CD4-positive, alpha-beta memory T cell (primary cell): Measurements from ENCODE around the gene SRBD1. TPM values are rescaled to one million over a fixed set of nuclear protein-coding genes. Genes with fewer than 3 reads are reported as not detected.

Source experiments
- CTCF ChIA-PET: fragments of 350-600 bp; sonication (Branson Sonifier 250); formaldehyde crosslinking; loops from one replicate; lab custom pipeline; 2021; ENCODE audit warnings: inconsistent platforms; ENCODE audit not compliant: partially characterized antibody; lab: Charles Lee
- POLR2A ChIA-PET: fragments of 350-600 bp; sonication (Branson Sonifier 250); formaldehyde crosslinking; loops from one replicate; lab custom pipeline; 2021; ENCODE audit not compliant: partially characterized antibody; lab: Charles Lee
- DNase-seq, 5 donors: peaks; one replicate each; pipeline versions ENCODE4 v3.0.0 to v3.0.0-alpha.2; 2020 to 2022; ENCODE audit warnings: mixed read lengths in 1 of 5
- H3K27ac ChIP-seq: one replicate; pipeline ENCODE4 v1.7.0; 2013; ENCODE audit warnings: low read depth, low read length
- H3K27me3 ChIP-seq: 2 replicates; pipeline ENCODE4 v1.7.0; 2013; ENCODE audit warnings: mild to moderate bottlenecking, low read length, moderate library complexity; ENCODE audit not compliant: insufficient read depth
- H3K36me3 ChIP-seq: 2 replicates; pipeline ENCODE4 v1.7.0; 2013; ENCODE audit warnings: mild to moderate bottlenecking, low read length, moderate library complexity; ENCODE audit not compliant: insufficient read depth
- H3K4me1 ChIP-seq: 2 replicates; pipeline ENCODE4 v1.7.0; 2013; ENCODE audit warnings: mild to moderate bottlenecking, low read length, moderate library complexity; ENCODE audit not compliant: insufficient read depth
- H3K4me3 ChIP-seq, 2 donors: one replicate each; pipeline ENCODE4 v1.7.0; 2013; ENCODE audit warnings: low read length in 2 of 2, mild to moderate bottlenecking in 1 of 2
- H3K9me3 ChIP-seq, 2 donors: one replicate each; pipeline ENCODE4 v1.7.0; 2013; ENCODE audit warnings: low read length in 2 of 2, control low read depth in 1 of 2; ENCODE audit not compliant: control insufficient read depth in 1 of 2
- H3K27ac Mint-ChIP-seq, 7 donors: one replicate each; pipeline ENCODE4 v1.8.0; 2020 to 2021; ENCODE audit warnings: mixed read lengths in 7 of 7, mild to moderate bottlenecking in 6 of 7, inconsistent platforms in 3 of 7, moderate library complexity in 3 of 7
- H3K27me3 Mint-ChIP-seq, 2 donors: one replicate each; pipeline ENCODE4 v1.8.0; 2020 to 2021; ENCODE audit warnings: mixed read lengths in 2 of 2
- H3K36me3 Mint-ChIP-seq, 2 donors: one replicate each; pipeline ENCODE4 v1.8.0; 2020 to 2021; ENCODE audit warnings: mixed read lengths in 2 of 2, inconsistent platforms in 1 of 2, mild to moderate bottlenecking in 1 of 2
- H3K4me1 Mint-ChIP-seq, 4 donors: one replicate each; pipeline ENCODE4 v1.8.0; 2020 to 2021; ENCODE audit warnings: mixed read lengths in 4 of 4, mild to moderate bottlenecking in 1 of 4
- H3K4me3 Mint-ChIP-seq, 8 donors: one replicate each; pipeline ENCODE4 v1.8.0; 2020 to 2021; ENCODE audit warnings: mixed read lengths in 8 of 8, mild to moderate bottlenecking in 7 of 8, moderate library complexity in 6 of 8, inconsistent platforms in 3 of 8
- H3K9me3 Mint-ChIP-seq, 8 donors: one replicate each; pipeline ENCODE4 v1.8.0; 2020 to 2021; ENCODE audit warnings: mixed read lengths in 8 of 8, mild to moderate bottlenecking in 5 of 8, inconsistent platforms in 3 of 8, moderate library complexity in 1 of 8
- intact Hi-C: fragments of 100-400 bp; cut with micrococcal nuclease; formaldehyde crosslinking; loops from one replicate; pipeline ENCODE4 v1.15.1; 2023
- polyA plus RNA-seq, 2 donors: library from polyadenylated mRNA; unstranded; fragments of 300-500 nt; fragmentation: Illumina TruSeq; gene quantifications; one replicate each; pipeline ENCODE4 v1.2.3, GENCODE V29; 2021
- total RNA-seq, 2 experiments: library from RNA; stranded (reverse); gene quantifications; one replicate each; pipeline ENCODE4 v1.2.3, GENCODE V29; 2021

SRBD1 gene
- total and polyA plus RNA-seq, 4 experiments from 2014 or later = 10.0 to 23.7 (median 17.3) TPM

- H3K9me3 Mint-ChIP-seq = no peaks in the 10 kb centered on the region
- no peak overlapping the region for H3K4me3 Mint-ChIP-seq
- H3K27ac ChIP-seq = no peak overlapping the region
- DNase-seq = no peak
- ChIA-PET CTCF (no interaction called here), POLR2A (no interaction called here)
- H3K36me3 Mint-ChIP-seq = peaks cover 16 to 17% of the 10 kb centered on the region in 2 donors
- H3K4me1 ChIP-seq = no peaks in the 10 kb centered on the region
- no peak overlapping the region for H3K4me3 ChIP-seq
- no peaks in the 10 kb centered on the region for H3K36me3 ChIP-seq
- H3K27ac Mint-ChIP-seq = no peak overlapping the region
- no peaks in the 10 kb centered on the region for H3K9me3 ChIP-seq
- no peaks in the 10 kb centered on the region for H3K27me3 Mint-ChIP-seq
- H3K27me3 ChIP-seq = no peaks in the 10 kb centered on the region
- intact Hi-C loops = no loop called here
- H3K4me1 Mint-ChIP-seq = peaks cover 0 to 3% (median 0%) of the 10 kb centered on the region in 4 donors
Observed at GRCh38 chr2:45470531-45470930, 140.5 kb downstream of the SRBD1 start.

DNA sequence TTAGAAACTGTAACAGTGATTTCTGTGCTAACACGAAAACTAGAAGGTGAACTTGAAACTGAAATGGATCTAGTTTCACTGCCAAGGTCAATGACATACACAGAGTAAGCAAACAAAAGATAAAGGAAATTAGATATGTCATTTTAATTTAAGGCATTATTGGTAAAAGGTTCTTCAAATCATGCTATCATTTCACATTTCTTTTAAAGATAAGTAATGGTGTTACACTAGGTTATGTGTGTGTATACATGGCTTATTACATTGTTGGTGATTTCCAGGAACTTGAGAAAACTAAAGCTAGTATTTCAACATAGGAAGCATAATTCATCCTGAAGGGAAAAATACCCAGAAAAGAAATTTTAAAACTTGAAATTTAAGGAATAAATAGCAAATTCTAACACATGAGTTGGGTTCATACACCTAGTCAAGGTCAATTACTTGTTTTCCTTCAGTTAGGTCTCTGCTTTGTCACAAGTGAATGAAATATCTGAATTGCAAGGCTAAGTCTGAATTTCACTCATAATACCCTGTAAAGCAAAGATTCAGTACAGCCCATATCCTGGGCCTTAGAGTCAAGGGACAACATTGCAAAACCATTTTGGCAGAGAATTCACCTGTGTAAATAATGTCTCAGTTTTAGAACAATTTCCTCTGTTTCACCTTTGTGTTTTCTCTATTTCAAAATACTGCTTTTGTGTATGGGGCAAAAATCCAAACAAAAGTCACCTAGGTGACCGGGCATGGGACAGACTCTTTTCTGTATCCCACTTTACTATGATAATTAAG is 141.6 kb downstream of the SRBD1 start:
- peaks cover 0 to 3% (median under 1%) of the 10 kb centered on the region in 4 donors for H3K4me1 Mint-ChIP-seq
- H3K27ac ChIP-seq = no peak overlapping the region
- no peaks in the 10 kb centered on the region for H3K4me1 ChIP-seq
- ChIA-PET POLR2A (no interaction called here), CTCF (interaction anchor here (1.4 kb wide), 1 partner anchor 24 kb away, joined by 6 read pairs; no protein-coding TSS in a partner anchor)
- no peaks in the 10 kb centered on the region for H3K9me3 Mint-ChIP-seq
- no peak for DNase-seq
- H3K9me3 ChIP-seq = no peaks in the 10 kb centered on the region
- H3K4me3 ChIP-seq = no peak overlapping the region
- no peaks in the 10 kb centered on the region for H3K36me3 ChIP-seq
- no peaks in the 10 kb centered on the region for H3K27me3 Mint-ChIP-seq
- H3K36me3 Mint-ChIP-seq = peaks cover 8 to 10% of the 10 kb centered on the region in 2 donors
- no peaks in the 10 kb centered on the region for H3K27me3 ChIP-seq
- intact Hi-C loops = no loop called here
- H3K27ac Mint-ChIP-seq = no peak overlapping the region
- H3K4me3 Mint-ChIP-seq = no peak overlapping the region

GRCh38 chr2:45468279-45468678 is 142.8 kb downstream of the SRBD1 start:
- POLR2A ChIA-PET = no interaction called here
- peaks cover 1 to 2% of the 10 kb centered on the region in 2 donors for H3K36me3 Mint-ChIP-seq
- no peaks in the 10 kb centered on the region for H3K27me3 Mint-ChIP-seq
- no peaks in the 10 kb centered on the region for H3K9me3 ChIP-seq
- H3K4me1 Mint-ChIP-seq = peaks cover 0 to 3% (median under 1%) of the 10 kb centered on the region in 4 donors
- H3K4me1 ChIP-seq = no peaks in the 10 kb centered on the region
- H3K9me3 Mint-ChIP-seq = no peaks in the 10 kb centered on the region
- H3K36me3 ChIP-seq = no peaks in the 10 kb centered on the region
- no peak overlapping the region for H3K4me3 Mint-ChIP-seq
- H3K27ac Mint-ChIP-seq = no peak overlapping the region
- H3K27ac ChIP-seq = no peak overlapping the region
- no peaks in the 10 kb centered on the region for H3K27me3 ChIP-seq
- no peak for DNase-seq
- no peak overlapping the region for H3K4me3 ChIP-seq
- intact Hi-C loops = no loop called here
- CTCF ChIA-PET = interaction anchor here (1.4 kb wide), 1 partner anchor 26 kb away, joined by 6 read pairs; no protein-coding TSS in a partner anchor

DNA sequence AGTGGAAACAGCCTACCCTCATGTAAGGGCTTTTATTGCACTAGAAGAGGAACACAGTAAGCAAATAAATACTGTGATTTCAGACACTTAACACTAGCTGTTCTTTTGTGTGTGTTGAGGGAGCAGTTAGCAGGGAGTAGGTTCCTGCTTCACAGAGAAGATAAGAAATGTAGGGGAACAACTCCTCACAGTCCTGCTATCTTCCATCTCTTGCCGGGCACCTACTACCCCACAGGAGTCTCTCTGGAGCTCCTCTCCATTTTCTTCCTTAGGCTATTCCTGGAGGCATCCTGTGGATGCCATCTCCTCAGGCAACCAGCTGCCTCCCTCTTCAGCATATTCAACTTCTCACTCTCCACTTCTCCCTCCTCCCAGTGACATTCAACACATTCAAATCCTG is 145.0 kb downstream of the SRBD1 start:
- POLR2A ChIA-PET = no interaction called here
- H3K27me3 ChIP-seq = no peaks in the 10 kb centered on the region
- no peaks in the 10 kb centered on the region for H3K36me3 ChIP-seq
- no peak overlapping the region for H3K4me3 ChIP-seq
- no peaks in the 10 kb centered on the region for H3K9me3 ChIP-seq
- Mint-ChIP-seq H3K4me3 (no peak overlapping the region), H3K9me3 (no peaks in the 10 kb centered on the region), H3K27me3 (no peaks in the 10 kb centered on the region), H3K36me3 (peaks cover 5 to 19% of the 10 kb centered on the region in 2 donors), H3K4me1 (peaks cover 0 to 1% (median 0%) of the 10 kb centered on the region in 4 donors), H3K27ac (peak overlapping the region in 1 of 7 donors; percentile 4)
- H3K27ac ChIP-seq = no peak overlapping the region
- intact Hi-C loops = no loop called here
- no peaks in the 10 kb centered on the region for H3K4me1 ChIP-seq
- DNase-seq = no peak
- CTCF ChIA-PET = no interaction called here

- Mint-ChIP-seq H3K27me3 (no peaks in the 10 kb centered on the region), H3K9me3 (no peaks in the 10 kb centered on the region), H3K27ac (peak overlapping the region in 1 of 7 donors; percentile 37), H3K4me1 (peaks cover 0 to 1% (median 0%) of the 10 kb centered on the region in 4 donors), H3K4me3 (no peak overlapping the region), H3K36me3 (peaks cover 13 to 33% of the 10 kb centered on the region in 2 donors)
- H3K9me3 ChIP-seq = no peaks in the 10 kb centered on the region
- DNase-seq = no peak
- intact Hi-C loops = no loop called here
- no peak overlapping the region for H3K27ac ChIP-seq
- ChIA-PET POLR2A (no interaction called here), CTCF (no interaction called here)
- H3K4me3 ChIP-seq = no peak overlapping the region
- no peaks in the 10 kb centered on the region for H3K4me1 ChIP-seq
- H3K36me3 ChIP-seq = no peaks in the 10 kb centered on the region
- H3K27me3 ChIP-seq = no peaks in the 10 kb centered on the region
Observed at GRCh38 chr2:45460825-45461224, 150.2 kb downstream of the SRBD1 start.

DNA sequence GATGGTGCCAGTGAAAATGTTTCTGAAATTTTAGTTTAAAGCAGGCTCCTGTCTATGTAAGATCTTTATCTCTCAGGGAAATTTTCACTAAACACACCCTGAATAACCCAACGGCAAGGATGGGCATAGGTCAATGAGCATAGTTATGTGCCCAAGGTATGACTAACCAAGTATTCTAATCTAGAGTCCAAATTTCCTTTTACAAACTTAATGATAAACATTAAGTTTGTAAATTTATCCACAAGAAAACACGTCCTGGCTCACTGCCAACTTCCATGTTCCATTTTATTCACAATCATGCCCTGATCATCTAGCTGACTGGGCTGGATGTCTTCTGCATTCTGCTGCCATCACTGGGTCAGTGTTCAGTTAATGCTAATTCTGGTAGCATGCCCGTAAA is 151.2 kb downstream of the SRBD1 start:
- H3K36me3 ChIP-seq = no peaks in the 10 kb centered on the region
- intact Hi-C loops = no loop called here
- no peaks in the 10 kb centered on the region for H3K9me3 Mint-ChIP-seq
- H3K27me3 ChIP-seq = no peaks in the 10 kb centered on the region
- no peaks in the 10 kb centered on the region for H3K9me3 ChIP-seq
- H3K4me1 Mint-ChIP-seq = no peaks in the 10 kb centered on the region
- peak overlapping the region in 1 of 7 donors; percentile 57 for H3K27ac Mint-ChIP-seq
- no peaks in the 10 kb centered on the region for H3K27me3 Mint-ChIP-seq
- H3K4me1 ChIP-seq = no peaks in the 10 kb centered on the region
- H3K27ac ChIP-seq = no peak overlapping the region
- H3K4me3 ChIP-seq = no peak overlapping the region
- H3K36me3 Mint-ChIP-seq = peaks cover 13 to 33% of the 10 kb centered on the region in 2 donors
- ChIA-PET CTCF (interaction anchor here (1.1 kb wide), 1 partner anchor 1416 kb away, joined by 3 read pairs; no protein-coding TSS in a partner anchor), POLR2A (no interaction called here)
- DNase-seq = no peak
- no peak overlapping the region for H3K4me3 Mint-ChIP-seq

GRCh38 chr2:45458909-45459563 is 152.0 kb downstream of the SRBD1 start:
- H3K36me3 Mint-ChIP-seq = peaks cover 13 to 33% of the 10 kb centered on the region in 2 donors
- H3K27me3 ChIP-seq = no peaks in the 10 kb centered on the region
- H3K36me3 ChIP-seq = no peaks in the 10 kb centered on the region
- H3K27ac ChIP-seq = no peak overlapping the region
- H3K4me1 Mint-ChIP-seq = no peaks in the 10 kb centered on the region
- no peak overlapping the region for H3K4me3 ChIP-seq
- POLR2A ChIA-PET = no interaction called here
- no peaks in the 10 kb centered on the region for H3K27me3 Mint-ChIP-seq
- no peaks in the 10 kb centered on the region for H3K9me3 ChIP-seq
- CTCF ChIA-PET = interaction anchor here (1.1 kb wide), 1 partner anchor 1415 kb away, joined by 3 read pairs; no protein-coding TSS in a partner anchor
- no peaks in the 10 kb centered on the region for H3K9me3 Mint-ChIP-seq
- H3K27ac Mint-ChIP-seq = no peak overlapping the region
- no peak for DNase-seq
- no peaks in the 10 kb centered on the region for H3K4me1 ChIP-seq
- H3K4me3 Mint-ChIP-seq = no peak overlapping the region
- intact Hi-C loops = no loop called here
